Right cardiac atrium (tissue), 5 donors: ENCODE measurements around the gene KLK1. TPM values are rescaled to one million over a fixed set of nuclear protein-coding genes. Genes with fewer than 3 reads are reported as not detected.

Source experiments
- ATAC-seq, 2 donors: fragments of 200-7000 bp; cut with Tn5 transposase; one replicate each; pipeline versions ENCODE4 v1.8.0 to v1.9.1; 2020; ENCODE audit warnings: moderate library complexity in 2 of 2, mild to moderate bottlenecking in 1 of 2
- DNase-seq, 3 donors: peaks; one replicate each; pipeline ENCODE4 v3.0.0-alpha.2; 2020
- H3K27ac ChIP-seq: one replicate; pipeline ENCODE4 v1.5.1; 2013; ENCODE audit warnings: mild to moderate bottlenecking, low read length, control low read depth, moderate library complexity
- H3K27me3 ChIP-seq: one replicate; pipeline ENCODE4 v1.6.1; 2013; ENCODE audit not compliant: control insufficient read depth, insufficient read depth
- H3K4me1 ChIP-seq: one replicate; pipeline ENCODE4 v1.6.1; 2013; ENCODE audit warnings: low read length; ENCODE audit not compliant: control insufficient read depth, insufficient read depth
- H3K4me3 ChIP-seq: one replicate; pipeline ENCODE4 v1.5.1; 2013; ENCODE audit warnings: low read length, control low read depth
- H3K9me3 ChIP-seq: one replicate; pipeline ENCODE4 v1.6.1; 2013; ENCODE audit warnings: low read length; ENCODE audit not compliant: control insufficient read depth
- WGBS: extraction: QIAGEN DNeasy Blood & Tissue Kit; methylation state at CpG from one replicate; pipeline ENCODE4 v1.1.7; 2013; 5-methylcytosine and 5-hydroxymethylcytosine counted together
- intact Hi-C, 4 donors: fragments of 100-400 bp; cut with DNase I; formaldehyde crosslinking; loops; one replicate each; pipeline versions ENCODE4 v1.11.0 to v1.14.0; 2022 to 2023
- polyA plus RNA-seq: library from polyadenylated mRNA; stranded (reverse); fragments of 200-250 nt; gene quantifications from one replicate; pipeline ENCODE4 v1.2.3, GENCODE V29; 2013
- total RNA-seq, 4 donors: library from RNA; stranded (reverse); fragmentation: NEBNext Ultra II Directional; extraction: Animal tissue kit (Norgen Biotek cat#: 25700); gene quantifications; one replicate each; pipeline ENCODE4 v1.2.1, GENCODE V29; 2021
- donor health status: healthy with polysubstance abuse.
- donor health status: DM: no; HTN: yes; CAD: no.
- donor health status: DM: no; HTN: no; CAD: no.
- donor health status: DM: no; HTN: yes; CAD: no; lungs with severe emphysema.
- donor health status: DM: yes; HTN: yes; CAD: no.

Gene KLK1
- total and polyA plus RNA-seq, 5 donors, result 0.18 to 0.82 (median 0.54) TPM; not detected in 2

- H3K27ac ChIP-seq, result no peak overlapping the region
- 86% methylated on average over 8 of the region's 8 CpGs for WGBS
- ATAC-seq, result no peak
- H3K4me3 ChIP-seq, result no peak overlapping the region
- no peaks in the 10 kb centered on the region for H3K27me3 ChIP-seq
- intact Hi-C loops, result no loop called here
- DNase-seq, result no peak
- no peaks in the 10 kb centered on the region for H3K9me3 ChIP-seq
- no peaks in the 10 kb centered on the region for H3K4me1 ChIP-seq
Observed at GRCh38 chr19:50796634-50797428, 26.8 kb downstream of the KLK1 start.

- WGBS, result 81% methylated on average over 9 of the region's 9 CpGs
- no peak for ATAC-seq
Observed at GRCh38 chr19:50796128-50796633, 27.4 kb downstream of the KLK1 start.

GRCh38 chr19:50795664-50796073 lies 27.9 kb downstream of the KLK1 start:
- 76% methylated on average over 4 of the region's 4 CpGs for WGBS
- DNase-seq, result no peak
- H3K9me3 ChIP-seq, result no peaks in the 10 kb centered on the region
- no peak overlapping the region for H3K27ac ChIP-seq
- no peaks in the 10 kb centered on the region for H3K4me1 ChIP-seq
- H3K27me3 ChIP-seq, result no peaks in the 10 kb centered on the region
- H3K4me3 ChIP-seq, result no peak overlapping the region
- no peak for ATAC-seq
- intact Hi-C loops, result no loop called here

More at GRCh38 chr19:50796128-50796633, 27.4 kb downstream of the KLK1 start:
- H3K4me1 ChIP-seq, result no peaks in the 10 kb centered on the region
- intact Hi-C loops, result no loop called here
- no peaks in the 10 kb centered on the region for H3K9me3 ChIP-seq
- no peak for DNase-seq
- H3K4me3 ChIP-seq, result no peak overlapping the region
- no peak overlapping the region for H3K27ac ChIP-seq
- H3K27me3 ChIP-seq, result no peaks in the 10 kb centered on the region

DNA sequence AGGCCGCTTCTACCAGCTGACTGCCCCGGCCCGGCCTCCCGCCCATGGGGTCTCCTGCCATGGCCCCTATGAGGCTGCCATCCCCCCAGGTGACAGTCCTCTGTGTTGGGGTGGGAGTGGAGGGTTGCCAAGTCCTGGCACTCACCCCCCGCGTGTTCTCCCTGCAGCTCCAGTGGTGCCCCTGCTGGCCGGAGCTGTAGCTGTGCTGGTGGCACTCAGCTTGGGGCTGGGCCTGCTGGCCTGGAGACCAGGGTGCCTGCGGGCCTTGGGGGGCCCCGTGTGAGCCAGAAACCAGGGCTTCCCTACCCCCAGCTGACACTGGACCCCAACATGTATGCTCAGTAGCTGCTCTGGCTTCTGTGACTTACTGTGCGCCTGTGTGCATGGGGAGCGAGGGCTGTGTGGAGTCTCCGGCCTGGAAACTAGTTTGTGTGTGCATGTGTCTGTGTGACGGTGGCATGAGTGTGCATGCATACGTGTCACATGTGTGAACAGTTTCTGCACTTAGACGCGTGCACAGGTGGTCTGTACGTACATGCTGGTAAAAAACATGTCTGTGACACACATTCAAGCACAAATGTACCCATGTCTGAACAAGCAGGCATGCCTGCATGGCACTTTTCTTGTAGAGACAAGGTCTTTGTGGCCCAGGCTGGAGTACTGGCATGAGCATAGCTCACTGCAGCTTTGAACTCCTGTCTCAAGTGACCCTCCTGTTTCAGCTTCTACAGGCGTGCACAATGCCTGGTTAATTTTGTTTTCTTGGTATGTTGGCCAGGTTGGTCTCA lies 28.5 kb downstream of the KLK1 start:
- Histone ChIP-seq H3K9me3 (no peaks in the 10 kb centered on the region), H3K27me3 (no peaks in the 10 kb centered on the region), H3K27ac (no peak overlapping the region), H3K4me3 (no peak overlapping the region), H3K4me1 (no peaks in the 10 kb centered on the region)
- ATAC-seq, result no peak
- no peak for DNase-seq
- WGBS, result 48% methylated on average over 18 of the region's 18 CpGs
- intact Hi-C loops, result no loop called here

GRCh38 chr19:50794074-50794875 lies 29.3 kb downstream of the KLK1 start:
- no peak overlapping the region for H3K27ac ChIP-seq
- ATAC-seq (no peak), DNase-seq (no peak)
- H3K4me1 ChIP-seq, result no peaks in the 10 kb centered on the region
- intact Hi-C loops, result no loop called here
- no peaks in the 10 kb centered on the region for H3K27me3 ChIP-seq
- H3K4me3 ChIP-seq, result no peak overlapping the region
- H3K9me3 ChIP-seq, result no peaks in the 10 kb centered on the region
- 23% methylated on average over 16 of the region's 16 CpGs for WGBS

DNA sequence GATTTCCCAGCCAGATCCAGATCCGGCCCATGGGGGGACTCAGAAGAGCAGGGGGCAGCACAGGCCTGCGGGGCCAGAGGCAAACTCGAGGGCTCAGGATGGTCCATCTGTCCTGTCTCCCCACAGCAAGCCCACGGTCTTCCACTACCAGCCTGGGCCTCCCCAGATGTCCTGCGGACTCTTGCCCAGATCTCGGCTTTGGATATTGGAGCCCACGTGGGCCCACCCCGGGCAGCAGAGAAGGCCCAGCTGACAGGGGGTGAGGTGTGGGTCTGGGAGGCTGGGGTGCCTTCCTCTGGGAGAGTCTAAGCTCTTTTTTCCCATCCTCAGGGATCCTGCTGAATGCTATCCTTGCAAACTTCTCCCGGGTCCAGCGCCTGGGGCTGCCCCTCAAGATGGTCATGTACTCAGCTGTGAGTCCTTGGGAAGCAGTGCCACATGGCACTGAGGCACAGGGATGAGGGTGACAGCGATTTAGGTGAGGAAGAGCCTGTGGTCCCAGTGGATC lies 30.0 kb downstream of the KLK1 start:
- no peak overlapping the region for H3K27ac ChIP-seq
- H3K4me1 ChIP-seq, result no peaks in the 10 kb centered on the region
- no peaks in the 10 kb centered on the region for H3K9me3 ChIP-seq
- WGBS, result 72% methylated on average over 11 of the region's 11 CpGs
- no peak for DNase-seq
- no peaks in the 10 kb centered on the region for H3K27me3 ChIP-seq
- no peak for ATAC-seq
- no peak overlapping the region for H3K4me3 ChIP-seq
- intact Hi-C loops, result no loop called here

- Histone ChIP-seq H3K27ac (no peak overlapping the region), H3K4me1 (no peaks in the 10 kb centered on the region), H3K9me3 (no peaks in the 10 kb centered on the region), H3K4me3 (no peak overlapping the region), H3K27me3 (no peaks in the 10 kb centered on the region)
- DNase-seq (no peak), ATAC-seq (no peak)
- 86% methylated on average over 13 of the region's 13 CpGs for WGBS
- intact Hi-C loops, result no loop called here
Observed at GRCh38 chr19:50792272-50793250, 31.0 kb downstream of the KLK1 start.

GRCh38 chr19:50791594-50792271 lies 31.9 kb downstream of the KLK1 start:
- no peak for ATAC-seq
- intact Hi-C loops, result no loop called here
- Histone ChIP-seq H3K27ac (no peak overlapping the region), H3K27me3 (no peaks in the 10 kb centered on the region), H3K9me3 (no peaks in the 10 kb centered on the region), H3K4me1 (no peaks in the 10 kb centered on the region), H3K4me3 (no peak overlapping the region)
- no peak for DNase-seq
- 79% methylated on average over 47 of the region's 47 CpGs for WGBS

- intact Hi-C loops, result no loop called here
- WGBS, result 83% methylated on average over 6 of the region's 6 CpGs
- no peak overlapping the region for H3K27ac ChIP-seq
- H3K4me3 ChIP-seq, result no peak overlapping the region
- H3K4me1 ChIP-seq, result no peaks in the 10 kb centered on the region
- no peaks in the 10 kb centered on the region for H3K27me3 ChIP-seq
- ATAC-seq (no peak), DNase-seq (no peak)
- H3K9me3 ChIP-seq, result no peaks in the 10 kb centered on the region
Observed at GRCh38 chr19:50790922-50791467, 32.6 kb downstream of the KLK1 start.
